Stimulated activated CD4-positive, alpha-beta T cell treated with anti-CD3 and anti-CD28 coated beads, Interleukin-1b, Interleukin-23, amount 100 ng/mL, for 24 hours (primary cell): ENCODE measurements around the gene PGK1.

ENCODE experiments used
- DNase-seq, 4 experiments: peaks; one replicate each; pipeline ENCODE4 v3.0.0-alpha.2; 2020; ENCODE audit warnings: low read depth in 4 of 4, low spot score in 1 of 4

PGK1 gene

GRCh38 chrX:78165425-78165824 is 61.4 kb downstream of the PGK1 start:
- DNase-seq: no peak

DNA sequence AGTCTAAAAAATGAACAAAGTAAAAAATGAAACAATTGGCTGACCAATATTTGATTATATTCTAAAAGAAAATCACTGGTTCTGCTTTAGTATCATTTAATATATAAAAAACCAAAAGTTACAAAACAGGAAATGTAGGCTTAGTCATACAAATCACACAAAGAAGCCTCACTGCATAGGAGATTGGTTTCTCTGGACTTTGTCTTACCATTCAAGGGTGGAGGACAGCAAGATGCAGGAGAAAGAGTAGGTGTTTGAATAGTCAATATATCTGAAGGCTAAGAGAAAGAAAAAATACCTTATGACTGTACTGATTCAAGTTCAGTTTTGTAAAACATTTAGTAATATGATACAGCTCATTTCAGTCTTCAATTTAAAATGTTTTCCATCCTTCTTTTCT is 64.0 kb downstream of the PGK1 start:
- no peak for DNase-seq
